Erythroblast (primary cell): ENCODE data around the gene ITPR3.

Experiments used
- GATA1 ChIP-seq: IDR thresholded peaks from 2 replicates; pipeline ENCODE4 v1.6.1; 2011; ENCODE audit warnings: low read depth, mild to moderate bottlenecking, control low read depth, low read length, moderate library complexity
- POLR2A ChIP-seq: IDR thresholded peaks from 2 replicates; pipeline ENCODE4 v1.6.1; 2011; ENCODE audit warnings: mild to moderate bottlenecking, low read length

DNA sequence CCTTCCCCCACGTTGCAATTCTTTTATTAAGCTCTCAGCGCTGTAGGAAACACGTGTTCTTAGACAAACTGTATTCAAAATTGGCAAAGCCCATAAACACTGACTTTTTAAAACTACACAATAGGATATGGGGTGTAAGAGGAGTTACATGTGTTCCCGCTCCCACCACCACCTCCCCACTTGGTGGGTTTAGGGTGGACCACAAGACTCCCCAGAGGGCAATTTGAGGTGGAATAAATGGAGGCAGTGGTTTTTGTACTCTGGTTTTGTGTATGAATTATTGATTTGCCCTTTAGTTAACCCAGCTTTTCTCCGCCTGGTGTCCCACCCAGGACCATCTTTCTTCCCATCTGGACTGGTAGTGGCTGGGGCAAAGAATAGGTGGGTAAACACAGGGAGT, 86.6 kb downstream of the ITPR3 start:
- TF ChIP-seq POLR2A (no peak), GATA1 (no peak)
